Activated T-helper 1 cell treated with anti-CD3 and anti-CD28 coated beads, Interleukin-2, amount 50 U/mL, for 16 hours (primary cell): ENCODE measurements around the gene GALNT13.

Experiments
- DNase-seq, 2 donors: peaks; one replicate each; pipeline ENCODE4 v3.0.0-alpha.2; 2020; ENCODE audit warnings: low read depth in 1 of 2, low spot score in 1 of 2

Gene GALNT13

DNA sequence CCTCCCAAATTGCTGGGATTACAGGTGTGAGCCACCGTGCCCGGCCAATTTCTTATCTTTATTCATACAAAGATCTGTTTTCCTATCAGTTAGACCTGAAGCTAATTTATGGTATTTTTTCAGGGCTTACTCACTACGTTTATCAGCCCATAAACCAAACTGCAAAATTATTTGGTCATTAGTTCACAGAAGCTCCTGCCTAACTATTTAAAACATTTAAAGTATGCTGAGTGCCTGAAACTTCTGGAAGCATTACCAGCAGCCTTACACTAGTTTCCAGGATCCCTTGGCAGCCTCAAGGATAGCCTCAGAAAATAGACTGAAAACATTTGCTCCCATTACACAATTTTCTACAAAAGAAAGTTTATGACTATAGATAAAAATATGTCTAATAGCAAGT lies 68.8 kb downstream of the GALNT13 start:
- DNase-seq, result no peak

DNA sequence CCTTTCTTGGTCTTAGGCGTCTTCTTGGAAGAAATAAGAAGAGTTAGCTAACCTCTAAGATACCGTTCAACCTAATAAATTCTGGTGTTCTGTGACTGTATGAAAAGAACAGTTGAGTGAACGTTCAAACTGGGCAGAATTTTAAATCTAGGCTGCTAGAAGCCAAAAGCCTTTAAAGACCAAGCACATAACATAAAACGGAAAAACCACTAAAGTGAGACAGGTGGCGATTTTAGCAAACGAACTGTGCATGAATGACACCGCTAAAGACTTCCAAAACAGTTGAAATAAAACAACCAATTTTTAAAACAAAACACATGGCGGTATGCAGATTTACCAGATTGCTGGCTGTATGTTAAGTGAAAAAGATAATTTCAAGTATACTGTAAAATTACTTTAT lies 73.1 kb downstream of the GALNT13 start:
- DNase-seq, result no peak

DNA sequence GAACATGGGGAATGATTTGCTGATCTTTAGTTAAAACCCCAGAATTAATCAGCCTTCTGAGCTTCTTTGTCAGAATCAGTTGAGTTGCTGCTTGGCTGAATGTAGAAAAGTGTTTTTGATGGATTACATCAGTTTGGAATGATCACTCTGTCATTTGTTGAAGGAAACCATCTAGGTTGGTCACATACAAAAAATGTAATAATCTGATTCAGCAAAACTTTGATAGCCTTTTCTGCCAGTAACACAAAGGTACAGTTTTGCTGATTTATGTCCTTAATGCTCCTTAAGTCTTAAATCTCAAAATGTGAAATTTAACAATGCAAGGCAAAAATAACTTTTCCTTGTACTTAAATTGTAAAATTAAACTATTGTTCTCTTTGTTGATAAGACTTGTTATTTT lies 74.3 kb downstream of the GALNT13 start:
- no peak for DNase-seq

DNA sequence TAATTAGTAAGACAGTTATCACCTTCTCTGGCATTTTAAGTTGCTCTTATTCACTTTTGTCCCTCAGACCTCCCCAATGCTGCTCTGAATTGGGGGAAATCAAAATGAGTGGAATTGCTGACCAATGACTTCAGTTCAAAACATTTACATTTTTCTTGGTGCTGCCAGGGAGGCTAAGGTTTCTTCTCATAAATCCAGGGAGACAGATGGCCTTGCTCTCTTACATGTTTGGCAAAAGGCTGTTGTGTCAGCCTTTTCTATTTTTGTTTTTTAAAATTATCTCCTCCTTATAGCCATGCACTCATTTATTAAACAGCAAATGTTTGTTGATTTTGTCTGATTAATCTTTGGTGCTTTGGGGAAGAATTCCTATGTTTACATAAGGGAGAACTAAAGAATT lies 82.0 kb downstream of the GALNT13 start:
- no peak for DNase-seq

DNA sequence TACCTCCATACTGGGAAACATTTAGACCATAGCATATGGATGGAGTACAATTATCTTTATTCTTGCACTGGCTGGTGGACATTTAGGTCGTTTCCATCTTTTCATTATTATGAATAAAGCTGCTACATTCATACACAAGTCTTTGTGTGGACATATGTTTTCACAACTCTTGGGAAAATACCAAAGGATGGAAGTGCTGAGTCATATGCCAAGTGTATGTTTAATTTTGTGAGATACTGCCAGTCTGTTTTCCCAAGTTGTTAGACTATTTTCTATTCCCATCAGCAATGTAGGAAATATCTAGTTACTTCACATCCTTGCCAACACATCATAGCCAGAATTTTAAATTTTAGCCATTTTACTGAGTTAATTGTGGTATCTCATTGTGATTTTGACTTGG lies 91.5 kb downstream of the GALNT13 start:
- no peak for DNase-seq

DNA sequence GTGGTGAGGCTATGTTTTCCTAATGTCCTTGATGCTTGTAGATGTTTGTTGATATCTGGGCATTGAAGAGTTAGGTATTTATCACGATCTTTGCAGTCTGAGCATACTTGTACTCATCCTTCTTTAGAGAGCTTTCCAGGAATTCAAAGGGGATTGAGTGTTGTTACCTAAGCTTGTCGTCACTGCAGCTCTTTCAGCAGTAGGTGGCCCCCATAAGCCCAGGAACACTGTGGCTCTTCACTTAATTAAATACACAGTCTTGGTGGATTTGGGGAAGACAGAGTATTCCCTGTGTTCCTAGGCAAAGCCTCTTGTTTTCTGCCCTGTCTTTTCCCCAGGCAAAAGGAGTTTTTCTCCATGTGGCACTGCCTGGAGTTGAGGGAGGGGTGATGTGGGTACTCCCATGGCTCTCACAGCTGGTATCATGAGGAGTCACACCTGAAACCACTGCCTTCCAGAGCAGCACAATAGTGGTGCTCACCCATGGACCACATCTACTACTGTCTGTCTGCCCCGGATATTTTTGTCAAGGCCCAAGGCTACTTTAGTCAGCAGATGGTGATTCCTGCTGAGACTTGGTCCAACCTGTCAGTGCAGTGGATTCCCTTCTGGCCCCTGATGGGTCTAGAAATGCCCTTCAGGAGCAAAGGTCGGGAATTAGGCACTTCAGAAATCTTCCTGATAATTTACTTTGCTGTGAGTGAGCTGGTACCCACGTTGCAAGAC lies 95.7 kb downstream of the GALNT13 start:
- no peak for DNase-seq

DNA sequence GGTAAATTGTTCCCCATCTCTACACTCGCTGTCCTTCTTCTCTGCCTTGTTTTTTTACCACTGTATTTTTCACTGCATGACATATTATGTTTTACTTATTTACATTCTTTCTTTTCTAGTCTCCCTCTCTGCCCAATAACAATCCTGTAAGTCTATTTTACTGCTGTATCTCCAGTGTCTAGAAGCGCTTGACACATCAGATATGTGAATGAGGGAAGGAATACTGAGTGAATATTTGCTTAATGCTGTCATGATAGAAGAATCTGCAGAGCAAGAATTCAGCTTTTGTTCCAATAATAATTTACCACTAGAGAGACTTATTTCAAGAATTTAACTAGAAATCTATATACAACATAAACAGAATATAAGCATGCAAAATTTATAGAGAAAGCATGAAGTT lies 99.5 kb downstream of the GALNT13 start:
- DNase-seq, result no peak

DNA sequence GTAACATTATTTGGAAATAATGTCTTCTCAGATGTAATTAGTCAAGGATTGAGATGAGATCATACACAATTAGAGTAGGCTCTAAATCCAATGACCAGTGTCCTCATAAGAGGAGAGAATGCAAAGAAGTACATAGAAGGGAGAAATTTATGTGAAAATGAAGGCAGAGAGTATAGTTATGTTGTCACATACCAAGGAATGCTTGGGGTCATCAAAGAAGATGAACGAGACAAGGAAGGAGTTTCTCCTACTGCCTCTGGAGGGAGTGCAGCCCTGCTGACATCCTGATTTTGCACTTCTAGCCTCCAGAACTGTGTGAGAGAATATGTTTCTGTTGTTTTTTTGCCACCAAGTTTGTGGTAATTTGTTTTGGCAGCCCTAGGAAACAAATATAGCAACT lies 100.1 kb downstream of the GALNT13 start:
- DNase-seq, result no peak

DNA sequence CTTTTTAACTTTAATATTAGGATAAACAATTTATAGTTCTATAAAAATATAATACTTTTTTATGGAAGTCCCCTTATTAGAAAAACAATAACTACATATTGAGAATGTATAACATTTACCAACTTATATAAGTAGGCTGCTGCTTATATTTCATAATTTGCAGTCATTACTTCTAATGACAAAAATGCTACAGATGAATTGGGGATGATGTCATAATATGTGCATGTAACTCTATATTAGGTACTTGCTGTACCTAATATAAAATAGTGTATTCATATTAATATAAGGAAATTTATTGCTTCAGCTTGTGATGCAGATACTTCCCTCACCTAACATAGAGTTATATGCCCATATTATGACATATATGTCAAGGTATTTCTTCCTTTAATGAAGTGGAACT lies 100.7 kb downstream of the GALNT13 start:
- no peak for DNase-seq

DNA sequence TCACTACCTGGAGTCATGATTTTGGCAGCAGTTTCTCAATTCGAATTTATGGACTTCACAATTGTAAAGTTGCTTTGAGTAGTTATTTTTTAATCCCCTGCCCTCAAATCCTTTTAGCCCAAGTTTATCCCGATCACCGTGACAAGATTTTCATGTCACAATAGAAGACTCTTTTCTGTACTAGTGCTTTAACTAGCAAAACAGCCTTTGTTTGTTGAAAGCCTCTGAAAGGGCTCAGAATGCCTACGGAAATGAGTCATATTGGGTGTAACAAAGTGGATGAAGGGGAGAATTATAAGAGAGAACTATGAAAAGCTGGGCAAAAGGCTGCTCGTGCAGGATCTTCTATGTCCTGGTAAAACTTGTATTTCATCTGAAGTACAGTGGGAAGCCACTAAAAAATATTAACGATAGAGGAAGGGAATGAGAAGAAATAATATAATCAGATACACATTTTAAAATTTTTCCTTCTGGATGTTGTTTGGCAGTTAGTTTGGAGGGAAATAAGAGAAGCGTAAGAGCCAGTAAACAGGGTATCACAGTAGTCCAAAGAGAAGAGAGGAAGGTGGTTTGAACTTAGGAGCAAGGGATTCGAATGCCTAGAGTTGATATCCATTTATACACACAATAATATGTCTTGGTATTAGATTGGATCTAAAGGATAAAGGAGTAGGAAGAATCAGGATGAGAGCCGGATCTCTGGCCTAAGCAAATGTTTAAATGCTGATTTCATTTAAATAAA lies 114.9 kb downstream of the GALNT13 start:
- DNase-seq, result no peak

DNA sequence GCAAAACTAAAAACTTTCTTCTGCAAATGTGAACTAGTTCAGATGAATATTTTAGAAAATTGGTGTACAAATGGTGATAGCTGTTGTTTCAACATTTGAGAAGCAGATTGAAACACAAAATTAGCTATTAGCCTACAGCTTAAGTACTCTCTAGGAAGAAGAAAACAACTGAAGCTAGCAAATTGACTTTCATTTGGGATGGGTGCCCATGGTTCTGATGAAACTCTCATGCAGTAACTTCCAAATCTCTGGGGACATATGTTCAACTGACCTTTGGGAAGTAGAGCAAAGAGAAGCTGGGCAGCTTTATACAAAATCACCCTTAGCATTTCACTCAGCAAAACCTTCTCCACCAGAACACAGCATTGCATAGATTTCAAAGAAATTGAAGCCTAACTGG lies 119.0 kb downstream of the GALNT13 start:
- DNase-seq, result no peak

DNA sequence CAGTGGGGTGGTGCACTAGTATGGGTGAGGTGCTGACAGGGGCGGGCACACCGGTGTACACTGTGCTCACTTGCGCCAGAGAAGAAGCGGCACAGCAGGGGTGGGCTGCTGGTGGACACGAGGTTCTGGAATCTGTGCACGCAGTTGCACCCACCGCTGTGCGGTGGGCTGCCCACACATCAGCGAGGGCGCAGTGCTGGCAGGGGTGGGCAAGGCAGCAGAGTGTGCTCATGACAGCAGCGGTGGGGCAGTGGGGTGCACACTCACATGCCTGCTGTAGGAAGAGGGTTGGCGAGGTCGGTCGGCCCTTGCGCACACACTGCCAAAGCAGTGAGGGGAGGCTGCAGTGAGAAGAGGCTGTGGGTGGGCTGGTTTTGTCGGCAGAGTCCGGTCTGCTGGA lies 141.8 kb downstream of the GALNT13 start:
- DNase-seq, result no peak

DNA sequence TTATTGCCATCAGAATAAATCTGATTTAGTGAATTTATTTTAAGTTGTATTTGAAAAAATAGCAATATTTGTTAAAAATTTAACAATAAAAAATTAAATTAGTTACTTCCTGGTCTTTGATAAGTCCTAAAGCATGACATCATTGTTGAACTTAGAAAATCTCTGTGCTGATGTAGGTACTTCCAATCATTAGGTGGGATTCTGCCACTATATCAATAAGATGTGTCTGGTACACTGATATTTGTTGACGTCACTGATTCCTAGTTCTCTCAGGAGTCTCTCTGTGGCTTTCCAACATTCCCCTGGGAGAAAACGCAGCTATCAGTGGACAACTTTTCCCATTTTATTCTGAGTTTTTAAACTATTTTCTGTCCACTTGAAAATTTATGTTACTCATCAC lies 143.5 kb downstream of the GALNT13 start:
- DNase-seq, result no peak

DNA sequence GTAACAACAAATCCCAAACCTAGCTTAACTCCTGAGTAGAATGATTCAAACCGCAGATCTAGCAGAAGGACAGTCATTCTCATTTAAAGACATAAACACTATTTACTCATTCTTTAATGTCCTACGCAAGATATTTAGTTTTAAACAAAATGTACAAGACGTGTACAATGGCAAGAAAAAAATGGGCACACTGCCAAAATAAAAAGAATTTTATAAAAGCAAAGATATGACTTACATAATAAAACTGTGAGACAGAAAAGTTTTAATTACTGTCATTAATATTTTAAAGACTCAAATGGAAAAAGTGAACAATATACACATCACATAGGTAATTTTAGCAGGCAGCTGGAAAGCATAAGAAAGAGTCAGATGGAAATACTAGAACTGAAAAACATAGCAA lies 157.8 kb downstream of the GALNT13 start:
- no peak for DNase-seq

DNA sequence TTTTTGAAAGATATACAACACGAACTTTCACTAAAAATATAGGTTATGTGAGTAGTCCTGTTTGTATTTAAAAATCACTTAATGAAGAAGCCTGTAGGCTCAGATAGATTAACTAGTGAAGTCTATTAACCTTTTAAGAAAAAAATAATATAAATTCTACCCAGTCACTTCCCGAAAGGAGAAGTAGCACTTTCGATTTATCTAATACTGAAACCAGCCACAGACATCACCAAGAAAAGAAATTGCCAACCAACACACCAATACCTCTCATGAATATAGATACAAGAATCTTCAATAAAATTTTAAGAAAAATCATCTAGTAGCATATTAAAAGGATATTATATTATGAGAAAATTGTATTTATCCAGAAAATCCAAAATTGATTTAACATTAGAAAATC lies 160.5 kb downstream of the GALNT13 start:
- DNase-seq, result no peak

DNA sequence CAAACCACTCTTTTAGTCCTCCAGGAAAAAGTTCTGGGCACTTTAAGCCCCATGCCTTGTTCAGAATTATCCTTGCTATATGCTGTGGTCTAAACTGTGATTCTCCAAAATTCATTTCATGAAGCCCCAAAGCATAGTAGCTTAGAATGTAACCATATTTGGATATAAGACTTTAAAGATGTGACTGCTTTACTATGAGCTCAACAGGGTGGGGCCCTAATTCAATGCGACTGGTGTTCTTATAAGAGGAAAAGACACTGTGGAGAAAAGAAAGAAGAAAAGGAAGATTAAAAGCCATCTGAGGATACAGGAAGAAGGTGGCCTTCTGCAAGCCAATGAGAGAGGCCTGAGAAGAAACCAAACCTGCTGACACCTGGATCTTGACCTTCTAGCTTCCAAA lies 174.8 kb downstream of the GALNT13 start:
- DNase-seq, result no peak

DNA sequence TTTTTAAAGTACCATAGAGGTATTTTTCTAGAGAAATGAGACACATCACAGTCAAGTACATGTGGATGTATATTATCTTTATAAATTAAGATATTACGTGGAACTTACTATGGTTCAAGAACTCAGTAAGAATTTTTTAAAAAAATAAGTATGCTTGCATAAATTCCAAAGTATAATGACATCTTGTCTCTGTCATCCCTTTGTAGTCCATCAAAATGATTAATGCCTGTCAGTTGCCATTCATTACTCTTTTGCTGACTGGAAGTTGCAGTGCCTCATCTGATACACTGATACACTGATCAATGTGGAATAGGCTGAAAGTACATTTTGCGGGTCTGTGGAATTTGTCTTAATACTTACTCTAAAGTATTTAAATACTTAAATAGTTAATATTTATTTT lies 177.2 kb downstream of the GALNT13 start:
- no peak for DNase-seq

DNA sequence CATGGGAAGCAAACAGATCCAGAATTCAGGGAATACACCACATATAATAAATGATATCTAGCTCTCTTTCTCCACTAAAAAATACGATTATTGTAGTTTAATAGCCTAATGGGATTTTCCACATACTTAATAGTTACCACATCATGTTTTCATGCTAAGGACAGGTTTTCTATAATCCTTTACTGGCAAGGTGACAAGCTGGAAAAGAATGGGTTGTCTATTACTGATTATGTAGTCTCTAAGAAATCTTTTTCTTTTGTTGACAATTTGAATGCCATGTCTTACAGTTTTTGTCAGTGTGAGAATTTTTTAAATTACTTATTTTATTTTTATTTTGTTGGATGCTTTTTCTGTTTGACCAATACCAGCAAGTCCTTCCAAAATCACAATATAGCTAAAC lies 177.8 kb downstream of the GALNT13 start:
- no peak for DNase-seq

DNA sequence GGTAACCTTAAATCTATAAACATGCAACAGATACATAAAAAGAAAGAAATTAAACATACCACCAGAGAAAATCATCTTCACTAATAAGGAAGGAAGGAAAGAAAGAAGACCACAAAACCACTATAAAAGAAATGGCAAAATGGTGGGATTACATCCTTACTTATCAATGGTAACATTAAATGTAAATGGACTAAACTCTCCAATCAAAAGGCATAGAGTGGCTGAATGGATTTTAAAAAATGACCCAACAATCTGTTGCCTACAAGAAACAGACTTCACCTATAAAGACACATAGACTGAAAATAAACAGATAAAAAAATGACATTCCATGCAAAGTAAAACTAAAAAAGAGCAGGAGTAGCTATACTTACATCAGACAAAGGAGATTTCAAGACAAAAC lies 195.4 kb downstream of the GALNT13 start:
- DNase-seq, result no peak

DNA sequence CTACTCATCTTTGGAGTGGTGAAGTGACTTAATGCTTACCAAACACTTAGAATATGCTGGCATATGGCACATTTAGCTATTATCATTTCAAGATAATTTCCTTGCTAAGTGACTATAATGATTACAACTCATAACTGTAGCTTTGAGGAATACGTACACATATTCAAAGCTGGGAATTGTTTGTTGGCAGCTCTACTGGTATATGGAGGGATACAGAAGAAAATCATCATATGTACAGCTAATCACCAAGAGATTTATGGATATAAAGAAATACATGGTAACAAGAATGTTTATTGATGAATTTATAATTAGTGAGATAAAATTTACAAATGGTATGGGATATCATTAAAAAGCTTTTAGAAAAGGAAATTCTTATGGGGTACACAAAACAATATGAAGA lies 207.2 kb downstream of the GALNT13 start:
- DNase-seq, result no peak

DNA sequence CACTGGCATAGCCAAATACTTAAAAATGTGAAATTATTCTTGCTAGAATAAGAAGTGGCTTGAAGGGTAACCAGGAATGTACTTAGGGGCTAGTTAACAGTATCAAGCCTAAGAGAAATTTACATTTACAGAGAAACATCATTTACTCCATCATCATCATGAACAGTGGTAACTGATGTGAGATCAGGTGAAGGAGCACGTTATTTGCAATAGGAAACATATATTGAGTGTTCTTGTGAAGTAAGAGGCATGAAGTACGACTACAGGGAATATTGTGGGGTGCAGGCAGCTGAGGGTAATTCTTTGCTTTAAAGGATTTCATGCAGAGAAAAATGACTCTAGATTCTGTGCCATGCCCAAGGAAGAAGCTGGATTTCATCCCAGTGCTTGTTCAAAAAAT lies 220.8 kb downstream of the GALNT13 start:
- no peak for DNase-seq

DNA sequence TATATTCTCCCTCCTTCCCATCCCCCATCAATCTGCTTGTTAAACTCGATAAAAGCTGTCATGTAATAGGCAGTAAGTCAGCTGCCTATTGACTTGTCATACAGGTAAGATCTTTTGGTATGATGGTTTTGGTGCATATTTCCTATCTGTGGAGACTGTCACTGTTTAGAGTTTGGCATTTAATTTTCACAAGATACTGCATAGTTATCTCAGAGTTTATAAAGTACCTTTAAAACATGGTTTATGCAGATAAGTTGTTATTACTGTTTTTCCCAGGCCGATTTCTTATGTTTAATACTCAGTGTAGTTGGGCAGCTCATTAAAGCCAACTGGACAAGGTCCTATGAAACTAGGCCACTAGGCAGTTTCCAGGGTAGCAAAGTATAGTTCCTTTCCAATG lies 222.1 kb downstream of the GALNT13 start:
- no peak for DNase-seq

DNA sequence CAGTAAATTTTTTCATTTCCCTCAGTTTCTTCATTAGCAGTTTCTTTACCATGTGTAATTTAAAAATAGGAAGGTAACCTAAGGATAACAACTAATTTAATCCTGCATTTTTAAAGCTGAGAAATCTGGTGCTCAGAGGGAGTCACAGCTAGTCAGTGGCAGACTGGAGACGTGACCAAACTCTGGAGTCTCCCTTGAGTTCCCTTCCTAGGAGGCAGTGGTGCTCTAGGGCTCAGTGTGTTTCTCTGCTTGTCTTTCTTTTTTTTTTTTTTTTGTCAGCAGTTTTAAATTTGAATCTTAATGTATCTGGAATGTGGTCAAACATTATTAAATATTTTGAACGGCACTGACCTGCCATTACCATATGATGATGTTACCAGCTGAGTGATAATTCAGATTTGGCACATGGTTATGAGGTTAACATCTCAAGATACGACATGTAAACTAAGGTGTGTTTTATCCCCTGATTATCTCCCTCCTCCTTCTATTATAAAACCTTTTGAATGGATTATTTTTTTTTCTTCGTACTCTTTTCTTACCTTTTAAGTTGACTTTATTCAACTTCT lies 226.2 kb downstream of the GALNT13 start:
- no peak for DNase-seq
